Activated CD8-positive, alpha-beta memory T cell treated with anti-CD3 and anti-CD28 coated beads, Interleukin-2, amount 50 U/mL, for 24 hours (primary cell): ENCODE measurements around the gene THEM4.
A peak's percentile ranks its signal among the peaks of the same experiment; 100 is the strongest.
"Not testable (repeated sequence)": the region's sequence is repeated elsewhere in the genome, so short reads cannot be mapped to it uniquely, and the experiment has no call there.

Experiments
- DNase-seq: peaks from one replicate; pipeline ENCODE4 v3.0.0-alpha.2; 2020; ENCODE audit errors: extremely low read depth

The THEM4 gene

GRCh38 chr1:151934048-151934493, 24.8 kb upstream of the THEM4 start:
- DNase-seq: no peak

GRCh38 chr1:151924691-151925587, 15.6 kb upstream of the THEM4 start:
- no peak for DNase-seq

GRCh38 chr1:151923422-151923821, 14.1 kb upstream of the THEM4 start:
- DNase-seq: no peak

GRCh38 chr1:151920149-151920548, 10.8 kb upstream of the THEM4 start:
- no peak for DNase-seq

GRCh38 chr1:151918819-151919610, 9.7 kb upstream of the THEM4 start:
- no peak for DNase-seq

GRCh38 chr1:151918156-151918555, 8.8 kb upstream of the THEM4 start:
- no peak for DNase-seq

GRCh38 chr1:151916726-151917370, 7.5 kb upstream of the THEM4 start:
- no peak for DNase-seq

- DNase-seq: no peak
Measured at GRCh38 chr1:151915061-151915686, 5.9 kb upstream of the THEM4 start.

GRCh38 chr1:151914076-151914475, 4.8 kb upstream of the THEM4 start:
- no peak for DNase-seq

- no peak for DNase-seq
Measured at GRCh38 chr1:151912973-151913372, 3.7 kb upstream of the THEM4 start.

GRCh38 chr1:151908228-151908691, 1.1 kb downstream of the THEM4 start:
- no peak for DNase-seq

GRCh38 chr1:151907363-151908139, 1.8 kb downstream of the THEM4 start:
- DNase-seq: no peak

- not testable (repeated sequence) for DNase-seq
Measured at GRCh38 chr1:151906324-151906645, 3.0 kb downstream of the THEM4 start.

- not testable (repeated sequence) for DNase-seq
Measured at GRCh38 chr1:151905443-151906323, 3.6 kb downstream of the THEM4 start.

- DNase-seq: peak; percentile 26
Measured at GRCh38 chr1:151905070-151905442, 4.3 kb downstream of the THEM4 start.

GRCh38 chr1:151902858-151903257, 6.5 kb downstream of the THEM4 start:
- DNase-seq: no peak

GRCh38 chr1:151900804-151901203, 8.5 kb downstream of the THEM4 start:
- not testable (repeated sequence) for DNase-seq

- peak; percentile 17 for DNase-seq
Measured at GRCh38 chr1:151898519-151898991, 10.8 kb downstream of the THEM4 start.

- DNase-seq: no peak
Measured at GRCh38 chr1:151897991-151898431, 11.3 kb downstream of the THEM4 start.
